Suppressor macrophage treated with lipopolysaccharide for 4 hours (primary cell): ENCODE results near the gene WNT3A.

Source experiments
- DNase-seq: peaks from one replicate; pipeline ENCODE4 v3.0.0-alpha.2; 2020

WNT3A gene

GRCh38 chr1:228058949-228059633, 52.3 kb downstream of the WNT3A start:
- DNase-seq, result no peak

- peak; percentile 47 for DNase-seq
These were observed 53.0 kb downstream of the WNT3A start for GRCh38 chr1:228059634-228060457.

- DNase-seq, result no peak
These were observed 53.8 kb downstream of the WNT3A start for GRCh38 chr1:228060458-228061190.

- DNase-seq, result no peak
These were observed 54.8 kb downstream of the WNT3A start for GRCh38 chr1:228061411-228062084.

- DNase-seq, result no peak
These were observed 55.4 kb downstream of the WNT3A start for GRCh38 chr1:228062085-228062791.

GRCh38 chr1:228062812-228063211, 56.0 kb downstream of the WNT3A start:
- no peak for DNase-seq

- no peak for DNase-seq
These were observed 56.7 kb downstream of the WNT3A start for GRCh38 chr1:228063251-228064191.

- DNase-seq, result no peak
These were observed 57.5 kb downstream of the WNT3A start for GRCh38 chr1:228064296-228064695.

- DNase-seq, result no peak
These were observed 58.1 kb downstream of the WNT3A start for GRCh38 chr1:228064741-228065542.

GRCh38 chr1:228065543-228066347, 58.9 kb downstream of the WNT3A start:
- no peak for DNase-seq

- no peak for DNase-seq
These were observed 59.6 kb downstream of the WNT3A start for GRCh38 chr1:228066416-228066815.

GRCh38 chr1:228066891-228067654, 60.3 kb downstream of the WNT3A start:
- no peak for DNase-seq

GRCh38 chr1:228068359-228068758, 61.6 kb downstream of the WNT3A start:
- DNase-seq, result no peak

GRCh38 chr1:228070173-228070572, 63.4 kb downstream of the WNT3A start:
- no peak for DNase-seq

- no peak for DNase-seq
These were observed 64.1 kb downstream of the WNT3A start for GRCh38 chr1:228070851-228071250.

- no peak for DNase-seq
These were observed 65.2 kb downstream of the WNT3A start for GRCh38 chr1:228071839-228072657.

GRCh38 chr1:228072658-228073043, 65.9 kb downstream of the WNT3A start:
- no peak for DNase-seq
